ENCODE measurements around the gene SLC39A7. TPM values are rescaled to one million over a fixed set of nuclear protein-coding genes. Genes with fewer than 3 reads are reported as not detected.

The SLC39A7 gene, protein sequence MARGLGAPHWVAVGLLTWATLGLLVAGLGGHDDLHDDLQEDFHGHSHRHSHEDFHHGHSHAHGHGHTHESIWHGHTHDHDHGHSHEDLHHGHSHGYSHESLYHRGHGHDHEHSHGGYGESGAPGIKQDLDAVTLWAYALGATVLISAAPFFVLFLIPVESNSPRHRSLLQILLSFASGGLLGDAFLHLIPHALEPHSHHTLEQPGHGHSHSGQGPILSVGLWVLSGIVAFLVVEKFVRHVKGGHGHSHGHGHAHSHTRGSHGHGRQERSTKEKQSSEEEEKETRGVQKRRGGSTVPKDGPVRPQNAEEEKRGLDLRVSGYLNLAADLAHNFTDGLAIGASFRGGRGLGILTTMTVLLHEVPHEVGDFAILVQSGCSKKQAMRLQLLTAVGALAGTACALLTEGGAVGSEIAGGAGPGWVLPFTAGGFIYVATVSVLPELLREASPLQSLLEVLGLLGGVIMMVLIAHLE
- total RNA-seq = 47.7 TPM
- long read RNA-seq, partial matches to known transcripts = 6 of 11 reads
- long read RNA-seq, other reads (novel, unspliced or antisense) = 0 of 11 reads

GRCh38 chr6:33200219-33201146 is at the start of gene SLC39A7, which contains the start of gene RXRB:
TSS of gene SLC39A7 (plus strand) at chr6:33200867. CDS start at chr6:33201246, 379 bp downstream.
TSS of gene RXRB (minus strand) at chr6:33200665. CDS start at chr6:33200476, 189 bp downstream.
- intact Hi-C loops (cut with micrococcal nuclease) = no loop called here
- ATAC-seq (peak; percentile 87), DNase-seq (peak; percentile 99)

GRCh38 chr6:33151050-33151449 is 49.6 kb upstream of the SLC39A7 start:
- ATAC-seq (no peak), DNase-seq (no peak)
- intact Hi-C loops (cut with micrococcal nuclease) = no loop called here

DNA sequence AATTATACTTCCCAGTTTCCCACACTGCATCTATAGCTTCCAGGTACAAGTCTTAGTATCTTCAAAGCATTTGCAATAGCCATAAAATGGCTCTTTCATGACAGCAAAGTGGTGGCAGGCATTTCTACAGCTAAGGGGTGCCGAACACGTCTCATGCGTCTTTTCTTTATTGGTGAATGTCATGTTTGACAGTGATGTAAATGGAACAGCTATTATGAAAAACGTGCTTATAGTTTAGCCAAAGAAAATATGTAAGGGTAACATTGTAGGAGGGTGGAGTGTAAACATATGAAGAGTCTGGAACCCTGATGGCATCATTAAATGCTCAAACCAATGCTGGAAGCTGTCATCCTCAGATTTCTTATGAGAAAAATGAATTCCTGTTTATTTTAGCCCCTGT is 46.3 kb upstream of the SLC39A7 start:
- DNase-seq (no peak), ATAC-seq (no peak)
- intact Hi-C loops (cut with micrococcal nuclease) = no loop called here

DNA sequence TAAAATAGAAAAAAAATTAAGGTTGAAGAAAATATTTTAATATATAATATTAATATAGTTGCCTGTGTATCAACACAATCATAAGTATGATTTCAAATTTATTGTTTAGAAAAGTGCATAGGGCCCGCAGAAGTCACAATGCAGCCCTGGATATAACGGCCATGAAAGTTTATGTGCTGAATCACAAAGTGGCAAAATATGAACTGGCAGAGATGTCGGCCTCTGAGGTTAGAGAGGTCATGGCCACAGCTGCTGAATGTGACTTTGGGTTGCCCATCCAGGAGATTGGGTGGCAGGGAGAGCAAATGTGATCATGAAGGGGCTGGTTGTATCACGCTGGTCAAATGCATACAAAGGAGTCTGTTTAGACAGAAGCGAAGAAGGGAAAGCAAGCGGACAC is 44.1 kb upstream of the SLC39A7 start:
- DNase-seq (no peak), ATAC-seq (no peak)
- intact Hi-C loops (cut with micrococcal nuclease) = no loop called here

- intact Hi-C loops (cut with micrococcal nuclease) = no loop called here
- DNase-seq (no peak), ATAC-seq (no peak)
Measured at GRCh38 chr6:33156964-33157363, 43.7 kb upstream of the SLC39A7 start.

GRCh38 chr6:33160096-33160495 is 40.6 kb upstream of the SLC39A7 start:
- intact Hi-C loops (cut with micrococcal nuclease) = loop anchor here (5.0 kb wide), 1 partner anchor 87 kb away; no protein-coding TSS in a partner anchor
- no peak for DNase-seq
- ATAC-seq = no peak

DNA sequence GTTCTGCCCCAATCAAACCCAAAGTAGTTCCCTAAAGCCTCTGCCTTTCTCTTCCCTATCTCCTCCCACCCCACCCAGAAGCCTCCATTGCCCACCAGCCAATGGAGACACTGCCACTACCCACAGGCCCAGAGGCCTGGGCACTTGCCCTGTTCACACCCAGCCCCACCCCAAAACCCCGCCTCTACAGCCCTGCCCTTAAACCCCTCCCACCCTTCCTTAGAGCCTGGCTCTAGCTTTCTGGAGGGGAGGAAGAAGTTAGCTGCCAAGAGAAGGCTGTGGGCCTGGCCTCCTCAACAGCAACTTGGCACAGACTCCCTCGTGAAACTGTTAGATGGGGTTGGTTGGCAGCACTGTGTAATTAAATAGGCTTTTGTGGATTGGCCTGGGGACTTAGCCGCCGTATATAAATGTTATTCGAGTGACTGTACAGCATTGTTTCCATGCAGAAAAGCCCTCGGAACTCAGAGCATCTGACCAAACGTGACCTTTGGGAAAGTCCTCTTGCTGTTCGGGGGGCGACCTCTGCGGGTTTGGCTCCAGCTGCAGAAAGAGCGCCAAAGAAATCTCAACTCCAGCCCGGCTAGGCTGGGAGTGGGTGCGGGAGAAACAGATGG is 39.8 kb upstream of the SLC39A7 start:
- intact Hi-C loops (cut with micrococcal nuclease) = loop anchor here (5.0 kb wide), 1 partner anchor 86 kb away; no protein-coding TSS in a partner anchor
- ATAC-seq (peak; percentile 52), DNase-seq (peak; percentile 47)

DNA sequence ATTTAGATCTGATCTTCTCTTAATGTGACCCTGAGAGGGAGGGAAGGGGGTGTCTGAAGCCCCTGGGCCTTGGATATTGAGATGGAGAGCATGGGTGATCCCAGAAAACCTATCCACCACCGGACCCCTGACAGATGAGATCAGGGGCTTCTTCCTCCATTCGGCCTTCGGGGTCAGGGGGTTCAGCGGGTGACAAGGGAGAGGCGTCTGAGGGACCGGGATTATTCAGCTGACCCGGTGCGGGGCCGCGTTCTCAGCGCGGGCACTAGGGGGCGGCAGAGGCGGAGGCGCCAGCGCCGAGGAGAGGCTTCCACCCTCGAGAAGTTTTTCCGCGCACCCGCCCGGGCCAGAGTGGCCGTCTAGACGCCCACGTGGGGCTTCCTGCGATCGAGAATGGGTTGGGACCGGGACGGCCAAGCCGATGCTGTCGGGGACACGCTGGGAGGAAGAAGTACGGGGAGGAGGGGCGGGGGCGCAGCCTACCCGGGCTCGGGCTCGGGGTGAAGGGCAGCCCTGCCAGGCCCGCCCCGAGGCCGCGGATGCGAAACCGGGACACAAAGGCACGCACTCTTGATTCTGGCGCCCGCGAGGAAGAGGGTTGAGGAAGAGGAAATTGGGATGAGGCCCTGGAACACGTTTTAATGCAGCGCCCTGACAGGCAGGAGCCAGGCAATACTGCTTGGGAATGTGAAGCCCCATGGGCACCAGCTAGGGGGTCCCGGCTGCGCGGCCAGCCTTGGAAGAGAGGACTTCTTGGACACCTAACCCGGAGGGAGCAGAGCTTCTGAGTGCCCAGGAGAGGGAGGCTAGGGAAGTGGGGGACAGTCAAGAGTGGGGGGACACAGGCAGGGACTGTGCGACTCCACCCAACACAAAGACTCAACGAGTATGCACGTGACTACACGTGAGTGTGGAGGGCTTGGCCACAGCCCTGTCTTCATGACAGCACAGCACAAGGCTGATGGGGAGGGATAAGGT is 39.0 kb upstream of the SLC39A7 start:
- intact Hi-C loops (cut with micrococcal nuclease) = loop anchor here (5.0 kb wide), 1 partner anchor 86 kb away; no protein-coding TSS in a partner anchor
- DNase-seq (peak; percentile 90), ATAC-seq (peak; percentile 91)

DNA sequence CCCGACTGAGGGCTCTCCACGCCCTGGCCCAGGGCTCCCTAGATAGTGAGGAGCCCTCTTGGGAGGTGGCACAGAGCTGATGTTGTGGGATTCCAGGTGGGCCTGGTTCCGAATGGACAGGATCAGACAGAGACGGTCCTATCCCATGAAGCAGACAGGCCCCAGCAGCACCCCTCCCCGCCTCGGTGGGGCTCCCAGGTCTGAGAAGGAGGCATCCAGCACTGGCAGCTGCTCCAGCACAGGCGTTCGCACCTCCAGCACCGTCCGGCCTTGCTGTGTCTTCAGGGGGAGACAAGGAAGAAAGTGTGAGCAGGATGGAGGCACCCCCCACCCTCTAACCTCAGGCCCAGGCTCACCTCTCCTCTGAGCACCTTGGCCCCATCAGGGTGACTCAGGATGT is 37.1 kb upstream of the SLC39A7 start:
- ATAC-seq (no peak), DNase-seq (no peak)
- intact Hi-C loops (cut with micrococcal nuclease) = loop anchor here (5.0 kb wide), 1 partner anchor 84 kb away; no protein-coding TSS in a partner anchor

- ATAC-seq (no peak), DNase-seq (no peak)
- intact Hi-C loops (cut with micrococcal nuclease) = loop anchor here (5.0 kb wide), 1 partner anchor 83 kb away; no protein-coding TSS in a partner anchor
Measured at GRCh38 chr6:33164176-33164575, 36.5 kb upstream of the SLC39A7 start.

GRCh38 chr6:33164665-33165373 is 35.8 kb upstream of the SLC39A7 start:
- DNase-seq (no peak), ATAC-seq (no peak)
- intact Hi-C loops (cut with micrococcal nuclease) = loop anchor here (5.0 kb wide), 1 partner anchor 82 kb away; no protein-coding TSS in a partner anchor

GRCh38 chr6:33165581-33166258 is 34.9 kb upstream of the SLC39A7 start:
- intact Hi-C loops (cut with micrococcal nuclease) = no loop called here
- no peak for ATAC-seq
- no peak for DNase-seq

DNA sequence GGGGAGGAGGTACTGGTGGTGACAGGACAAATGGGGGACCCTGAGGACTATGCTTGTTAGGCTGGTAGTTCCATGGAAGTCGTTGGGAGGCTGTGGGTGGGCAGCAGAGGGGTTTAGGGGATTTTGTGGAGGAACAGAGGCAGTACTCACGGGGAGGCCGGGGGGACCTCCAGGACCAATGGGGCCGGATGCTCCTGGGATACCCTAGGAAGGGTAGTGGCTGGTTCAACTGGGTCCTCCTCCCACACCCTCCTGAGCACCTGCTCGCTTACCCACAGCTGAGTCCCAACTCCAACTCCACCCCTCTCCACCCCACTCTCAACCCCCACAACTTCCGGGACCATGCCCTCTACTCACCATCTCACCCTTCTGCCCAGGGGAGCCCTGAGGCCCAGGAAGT is 34.3 kb upstream of the SLC39A7 start:
- ATAC-seq = no peak
- intact Hi-C loops (cut with micrococcal nuclease) = no loop called here
- DNase-seq = no peak

DNA sequence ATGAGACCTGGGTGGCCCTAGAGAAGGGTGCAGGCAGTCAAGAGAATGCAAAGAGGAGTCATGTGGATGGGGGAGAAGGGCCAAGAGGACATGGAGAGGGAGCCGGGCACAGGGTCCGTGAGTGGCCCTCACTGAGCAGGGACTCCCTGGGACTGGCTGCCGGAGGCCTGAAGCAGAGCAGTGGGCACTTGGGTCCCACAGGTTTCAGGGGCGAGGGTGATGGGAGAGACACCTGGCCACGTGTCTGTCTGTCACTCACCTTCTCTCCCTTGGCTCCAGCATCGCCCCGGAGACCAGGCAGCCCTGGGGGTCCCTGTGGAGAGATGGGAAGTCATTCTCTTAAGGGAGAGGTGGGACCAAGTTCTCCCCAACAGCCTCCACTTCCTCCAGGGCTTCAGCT is 33.9 kb upstream of the SLC39A7 start:
- no peak for DNase-seq
- intact Hi-C loops (cut with micrococcal nuclease) = no loop called here
- ATAC-seq = no peak

GRCh38 chr6:33167374-33168283 is 33.0 kb upstream of the SLC39A7 start:
- intact Hi-C loops (cut with micrococcal nuclease) = no loop called here
- ATAC-seq = no peak
- DNase-seq = no peak

DNA sequence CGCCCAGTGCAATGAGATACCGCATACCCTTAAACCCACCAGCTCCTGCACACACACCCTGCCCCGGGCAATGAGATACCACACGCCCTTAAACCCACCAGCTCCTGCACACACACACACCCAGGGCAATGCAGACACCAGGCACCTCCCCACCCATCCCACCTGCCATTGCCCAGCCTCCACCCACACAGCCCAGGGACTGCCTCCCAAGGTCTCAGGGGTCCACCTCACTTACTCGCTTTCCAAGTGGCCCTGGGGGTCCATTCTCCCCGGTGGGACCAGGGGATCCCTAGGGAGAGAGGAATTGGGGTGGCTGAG is 32.4 kb upstream of the SLC39A7 start:
- DNase-seq = no peak
- no peak for ATAC-seq
- intact Hi-C loops (cut with micrococcal nuclease) = no loop called here
